ENCODE results near the gene BIRC2.

Gene BIRC2

DNA sequence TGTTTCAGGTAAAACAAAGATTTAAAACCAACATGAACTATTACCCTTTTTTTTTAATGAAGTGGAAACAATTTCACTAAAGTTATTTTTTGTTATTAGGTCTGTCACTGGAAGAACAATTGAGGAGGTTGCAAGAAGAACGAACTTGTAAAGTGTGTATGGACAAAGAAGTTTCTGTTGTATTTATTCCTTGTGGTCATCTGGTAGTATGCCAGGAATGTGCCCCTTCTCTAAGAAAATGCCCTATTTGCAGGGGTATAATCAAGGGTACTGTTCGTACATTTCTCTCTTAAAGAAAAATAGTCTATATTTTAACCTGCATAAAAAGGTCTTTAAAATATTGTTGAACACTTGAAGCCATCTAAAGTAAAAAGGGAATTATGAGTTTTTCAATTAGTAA, 30.9 kb downstream of the BIRC2 start:
- DNase-seq (ENCODE audit: low read depth): no peak
- TF ChIP-seq, protein P1, sequence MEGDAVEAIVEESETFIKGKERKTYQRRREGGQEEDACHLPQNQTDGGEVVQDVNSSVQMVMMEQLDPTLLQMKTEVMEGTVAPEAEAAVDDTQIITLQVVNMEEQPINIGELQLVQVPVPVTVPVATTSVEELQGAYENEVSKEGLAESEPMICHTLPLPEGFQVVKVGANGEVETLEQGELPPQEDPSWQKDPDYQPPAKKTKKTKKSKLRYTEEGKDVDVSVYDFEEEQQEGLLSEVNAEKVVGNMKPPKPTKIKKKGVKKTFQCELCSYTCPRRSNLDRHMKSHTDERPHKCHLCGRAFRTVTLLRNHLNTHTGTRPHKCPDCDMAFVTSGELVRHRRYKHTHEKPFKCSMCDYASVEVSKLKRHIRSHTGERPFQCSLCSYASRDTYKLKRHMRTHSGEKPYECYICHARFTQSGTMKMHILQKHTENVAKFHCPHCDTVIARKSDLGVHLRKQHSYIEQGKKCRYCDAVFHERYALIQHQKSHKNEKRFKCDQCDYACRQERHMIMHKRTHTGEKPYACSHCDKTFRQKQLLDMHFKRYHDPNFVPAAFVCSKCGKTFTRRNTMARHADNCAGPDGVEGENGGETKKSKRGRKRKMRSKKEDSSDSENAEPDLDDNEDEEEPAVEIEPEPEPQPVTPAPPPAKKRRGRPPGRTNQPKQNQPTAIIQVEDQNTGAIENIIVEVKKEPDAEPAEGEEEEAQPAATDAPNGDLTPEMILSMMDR (conservative IDR thresholded peaks at IDR 0.05; ENCODE audit: low read length): no peak
- no peak overlapping the region for H3K4me3 ChIP-seq (ENCODE audit: low read length)

DNA sequence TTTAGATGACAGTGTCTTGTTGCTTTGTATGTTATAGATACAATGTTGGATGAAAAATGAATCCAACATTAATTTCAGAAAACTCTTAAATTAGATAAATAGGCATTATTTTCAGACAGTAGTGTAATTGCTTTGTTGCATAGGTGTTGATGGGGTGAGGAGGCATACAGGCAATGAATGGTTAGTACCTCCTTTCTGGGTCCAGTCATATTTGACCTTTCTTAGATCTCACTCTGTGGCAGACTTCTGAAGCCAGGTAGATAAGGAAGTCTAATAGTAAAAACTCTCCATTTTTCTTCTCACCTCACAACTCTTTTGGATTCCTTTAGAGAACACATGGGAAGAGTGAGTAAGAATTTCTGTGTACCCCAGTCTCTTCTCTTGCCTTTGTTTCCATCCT, 31.8 kb downstream of the BIRC2 start:
- TF ChIP-seq, protein P1 (conservative IDR thresholded peaks at IDR 0.05; ENCODE audit: low read length): no peak
- DNase-seq (ENCODE audit: low read depth): no peak
- H3K4me3 ChIP-seq (ENCODE audit: low read length): no peak overlapping the region

DNA sequence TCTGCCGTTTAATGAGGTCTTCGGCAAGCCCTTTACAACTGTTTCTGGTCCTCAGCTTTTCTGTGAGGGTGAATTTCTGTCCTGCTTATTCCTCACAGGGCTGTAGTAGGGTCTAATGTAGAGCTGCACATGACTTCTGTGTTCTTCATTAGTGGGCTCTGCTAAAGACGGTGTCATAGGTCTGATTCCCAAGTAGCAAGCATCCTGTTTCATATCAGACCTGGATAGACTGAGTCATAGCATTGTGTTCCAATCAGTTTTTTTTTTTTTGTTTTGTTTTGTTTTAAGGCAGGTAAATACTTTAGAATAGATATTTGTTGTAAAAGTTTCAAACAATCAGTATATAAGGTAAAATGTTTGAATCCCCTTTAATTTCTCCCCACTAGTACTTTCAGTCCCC, 35.4 kb downstream of the BIRC2 start:
- no peak overlapping the region for H3K4me3 ChIP-seq (ENCODE audit: low read length)
- DNase-seq (ENCODE audit: low read depth): no peak
- TF ChIP-seq, protein P1 (conservative IDR thresholded peaks at IDR 0.05; ENCODE audit: low read length): no peak

DNA sequence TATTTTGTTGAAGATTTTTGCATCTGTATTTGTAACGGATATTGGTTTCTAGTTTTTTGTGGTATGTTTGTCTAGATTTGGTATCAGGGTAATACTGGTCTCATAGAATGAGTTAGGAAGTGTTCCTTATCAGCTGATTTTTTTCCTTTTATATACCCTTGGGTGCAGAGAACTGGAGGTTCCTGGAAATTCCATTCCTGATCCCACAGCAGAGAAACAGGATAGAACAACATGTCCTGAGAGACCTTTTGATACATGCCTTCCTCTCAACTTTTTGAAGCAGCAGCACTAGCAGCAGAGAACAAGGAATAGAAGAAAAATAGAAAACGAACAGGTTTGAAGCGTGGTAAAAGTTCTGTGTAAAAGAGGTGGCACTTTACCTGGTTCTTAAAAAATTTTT, 36.8 kb downstream of the BIRC2 start:
- no peak overlapping the region for H3K4me3 ChIP-seq (ENCODE audit: low read length)
- TF ChIP-seq, protein P1 (conservative IDR thresholded peaks at IDR 0.05; ENCODE audit: low read length): no peak
- no peak for DNase-seq (ENCODE audit: low read depth)

DNA sequence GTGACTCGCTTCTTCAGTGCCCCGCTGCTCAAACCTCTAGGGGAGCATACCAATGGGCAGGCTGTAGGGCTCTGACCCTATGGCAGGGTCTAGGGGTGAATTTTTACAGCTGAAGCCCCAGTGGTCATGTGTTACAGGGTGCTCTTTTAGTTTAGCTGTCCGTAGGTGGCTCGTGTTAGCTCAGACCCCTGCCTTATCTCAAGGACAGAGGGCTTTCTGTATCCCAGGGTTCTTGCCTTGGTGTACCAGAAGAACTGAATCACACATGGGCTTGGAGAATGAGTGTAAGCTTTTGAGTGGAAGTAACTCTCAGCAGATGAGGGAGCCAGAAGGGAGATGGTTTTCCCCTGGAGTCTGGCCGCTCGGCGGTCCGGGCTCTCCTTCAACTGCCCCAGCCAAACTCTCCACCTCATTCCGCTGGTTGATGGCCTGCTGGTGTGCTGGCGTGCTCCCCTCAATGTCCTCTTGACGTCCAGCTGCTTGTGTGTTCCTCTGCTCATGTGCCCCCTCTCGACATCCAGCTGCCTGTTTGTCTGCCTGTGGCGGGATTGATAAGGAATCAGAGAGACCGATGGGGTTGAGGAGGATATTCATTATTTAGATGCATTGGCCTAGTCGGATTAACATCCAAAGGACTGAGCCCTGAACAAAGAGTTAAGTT, 37.5 kb downstream of the BIRC2 start:
- no peak for DNase-seq (ENCODE audit: low read depth)
- no peak overlapping the region for H3K4me3 ChIP-seq (ENCODE audit: low read length)
- TF ChIP-seq, protein P1 (conservative IDR thresholded peaks at IDR 0.05; ENCODE audit: low read length): no peak

DNA sequence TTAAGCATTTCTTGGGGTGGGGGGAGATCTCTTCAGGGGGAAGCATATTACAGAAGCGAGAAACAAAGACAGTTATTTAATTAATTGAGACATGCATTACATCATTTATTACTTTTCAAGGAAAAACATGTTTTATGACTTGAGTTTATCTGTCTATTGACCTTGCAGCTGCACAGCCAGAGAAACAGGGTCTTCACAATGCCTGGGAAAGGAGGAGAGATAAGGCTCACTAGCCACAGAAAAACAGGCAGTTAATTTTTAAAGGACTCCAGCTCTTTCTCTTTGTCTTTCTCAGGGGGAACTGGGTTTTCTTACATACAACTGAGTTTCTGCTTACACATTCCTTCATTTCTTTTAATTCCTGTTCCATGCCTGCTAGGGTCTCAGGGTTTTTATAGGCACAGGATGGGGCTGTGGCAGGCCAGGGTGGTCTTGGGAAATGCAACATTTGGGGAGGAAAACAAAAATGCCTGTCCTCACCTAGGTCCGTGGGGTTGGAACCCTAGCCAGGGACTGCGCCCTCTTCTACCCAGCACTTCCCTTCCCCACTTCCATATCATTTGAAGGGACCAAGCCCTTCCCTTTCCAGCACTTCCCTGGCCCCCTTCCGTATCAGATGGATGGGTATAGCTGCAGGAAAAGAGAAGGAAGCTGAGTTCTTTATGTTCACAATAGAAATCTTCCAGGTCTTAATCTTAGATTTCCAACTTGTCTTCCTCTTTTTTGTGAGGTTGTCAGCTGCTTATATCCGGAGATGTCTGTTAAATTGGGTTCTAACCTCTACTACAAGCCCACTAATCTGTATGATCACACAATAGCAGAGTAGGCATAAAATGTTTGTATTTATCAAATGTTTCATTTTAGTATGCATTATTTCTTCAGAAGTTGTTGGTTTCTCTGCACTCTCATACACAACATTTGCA, 38.3 kb downstream of the BIRC2 start:
- TF ChIP-seq, protein P1 (conservative IDR thresholded peaks at IDR 0.05; ENCODE audit: low read length): no peak
- DNase-seq (ENCODE audit: low read depth): no peak
- no peak overlapping the region for H3K4me3 ChIP-seq (ENCODE audit: low read length)

Data from AG10803 (cell line).